Left lung (tissue), 10 donors: Measurements from ENCODE around the gene GRID1. TPM values are rescaled to one million over a fixed set of nuclear protein-coding genes. Genes with fewer than 3 reads are reported as not detected.

ENCODE experiments used
- ATAC-seq: fragments of 200-7000 bp; cut with Tn5 transposase; one replicate; pipeline ENCODE4 v1.9.1; 2020; ENCODE audit warnings: moderate library complexity
- DNase-seq, 4 donors: peaks; one replicate each; pipeline ENCODE4 v3.0.0-alpha.2; 2013 to 2020
- H3K27ac ChIP-seq, 2 donors: fragments of 200-600 bp; sonication (generic) in 1 of 2; one replicate each; pipeline versions ENCODE4 v1.5.0 to v1.8.0; 2020 to 2021
- H3K27me3 ChIP-seq, 2 donors: fragments of 200-600 bp; sonication (generic) in 1 of 2; one replicate each; pipeline versions ENCODE4 v1.5.0 to v1.8.0; 2020 to 2021
- H3K36me3 ChIP-seq, 2 donors: fragments of 200-600 bp; sonication (generic) in 1 of 2; one replicate each; pipeline versions ENCODE4 v1.5.0 to v1.8.0; 2020 to 2021
- H3K4me1 ChIP-seq, 2 donors: fragments of 200-600 bp; one replicate each; pipeline ENCODE4 v1.8.0; 2021
- H3K4me3 ChIP-seq, 2 donors: fragments of 200-600 bp; sonication (generic) in 1 of 2; one replicate each; pipeline versions ENCODE4 v1.5.0 to v1.8.0; 2020 to 2021; ENCODE audit warnings: mild to moderate bottlenecking in 1 of 2
- H3K9me3 ChIP-seq, 2 donors: fragments of 200-600 bp; sonication (generic) in 1 of 2; one replicate each; pipeline versions ENCODE4 v1.5.0 to v1.8.0; 2020 to 2021
- intact Hi-C, 2 donors: fragments of 100-400 bp; cut with DNase I; formaldehyde crosslinking; loops; one replicate each; pipeline versions ENCODE4 v1.11.2 to v1.14.2; 2022
- polyA plus RNA-seq, 6 donors: library from polyadenylated mRNA; unstranded; fragments of 120-200 nt; gene quantifications; one replicate each; pipeline ENCODE4 v1.2.1, GENCODE V29; 2013; ENCODE audit not compliant: insufficient read length in 6 of 6
- total RNA-seq, 2 donors: library from RNA; stranded (reverse); fragmentation: NEBNext Ultra II Directional; extraction: Animal tissue kit (Norgen Biotek cat#: 25700); gene quantifications; one replicate each; pipeline ENCODE4 v1.2.1, GENCODE V29; 2021
- TF ChIP-seq, protein P1 (sequence below), 2 donors: fragments of 200-600 bp; sonication (generic) in 1 of 2; IDR thresholded peaks; one replicate each; pipeline versions ENCODE4 v1.5.0 to v1.8.0; 2021; ENCODE audit warnings: antibody characterized with exemption in 2 of 2
- donor health status: DM: no; HTN: yes; CAD: no.
- donor health status: DM: no; HTN: no; CAD: no.

Gene GRID1
- total and polyA plus RNA-seq, 8 donors, result 0.81 to 2.6 (median 1.2) TPM

DNA sequence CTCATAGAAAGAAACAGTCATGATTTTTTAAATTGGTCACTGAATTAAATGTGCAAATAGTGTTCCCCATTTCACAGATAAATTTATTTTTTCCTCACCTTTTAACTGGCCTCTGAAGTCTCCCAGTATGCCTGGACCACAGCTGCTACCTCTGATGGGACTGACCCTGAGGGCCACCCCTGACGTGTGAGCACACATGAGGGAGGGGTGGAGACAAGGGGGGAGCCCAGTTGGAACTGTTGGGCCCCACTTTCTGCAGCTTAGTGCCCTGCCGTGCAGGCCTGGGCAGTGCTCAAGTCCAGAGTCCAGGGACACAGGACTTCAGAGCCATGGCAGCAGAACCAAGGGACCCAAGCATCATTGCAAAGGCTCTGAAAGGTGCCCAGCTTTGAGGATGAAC lies 243.9 kb downstream of the GRID1 start:
- Histone ChIP-seq H3K27me3 (no peaks in the 10 kb centered on the region), H3K4me1 (no peaks in the 10 kb centered on the region), H3K4me3 (no peak overlapping the region), H3K9me3 (no peaks in the 10 kb centered on the region), H3K27ac (no peak overlapping the region), H3K36me3 (no peaks in the 10 kb centered on the region)
- intact Hi-C loops, result no loop called here
- TF ChIP-seq, protein P1, sequence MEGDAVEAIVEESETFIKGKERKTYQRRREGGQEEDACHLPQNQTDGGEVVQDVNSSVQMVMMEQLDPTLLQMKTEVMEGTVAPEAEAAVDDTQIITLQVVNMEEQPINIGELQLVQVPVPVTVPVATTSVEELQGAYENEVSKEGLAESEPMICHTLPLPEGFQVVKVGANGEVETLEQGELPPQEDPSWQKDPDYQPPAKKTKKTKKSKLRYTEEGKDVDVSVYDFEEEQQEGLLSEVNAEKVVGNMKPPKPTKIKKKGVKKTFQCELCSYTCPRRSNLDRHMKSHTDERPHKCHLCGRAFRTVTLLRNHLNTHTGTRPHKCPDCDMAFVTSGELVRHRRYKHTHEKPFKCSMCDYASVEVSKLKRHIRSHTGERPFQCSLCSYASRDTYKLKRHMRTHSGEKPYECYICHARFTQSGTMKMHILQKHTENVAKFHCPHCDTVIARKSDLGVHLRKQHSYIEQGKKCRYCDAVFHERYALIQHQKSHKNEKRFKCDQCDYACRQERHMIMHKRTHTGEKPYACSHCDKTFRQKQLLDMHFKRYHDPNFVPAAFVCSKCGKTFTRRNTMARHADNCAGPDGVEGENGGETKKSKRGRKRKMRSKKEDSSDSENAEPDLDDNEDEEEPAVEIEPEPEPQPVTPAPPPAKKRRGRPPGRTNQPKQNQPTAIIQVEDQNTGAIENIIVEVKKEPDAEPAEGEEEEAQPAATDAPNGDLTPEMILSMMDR (IDR thresholded peaks at IDR 0.05), result no peak
- no peak for ATAC-seq
- DNase-seq, result no peak

DNA sequence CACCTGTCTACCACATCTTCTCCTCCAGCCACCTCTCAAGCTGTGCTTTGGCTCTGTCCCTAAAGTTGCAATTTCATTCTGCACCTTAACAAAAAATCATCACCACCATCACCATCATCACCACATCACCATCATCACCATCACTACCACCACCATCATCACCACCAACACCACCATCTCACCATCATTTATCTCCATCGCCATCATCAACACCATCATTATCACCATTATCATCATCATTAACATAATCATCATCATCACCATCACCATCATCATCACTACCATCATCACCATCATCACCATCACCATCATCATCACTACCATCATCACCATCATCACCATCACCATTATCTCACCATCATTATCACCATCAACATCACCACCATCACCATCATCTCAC lies 245.4 kb downstream of the GRID1 start:
- Histone ChIP-seq H3K4me3 (no peak overlapping the region), H3K4me1 (no peaks in the 10 kb centered on the region), H3K36me3 (no peaks in the 10 kb centered on the region), H3K27me3 (no peaks in the 10 kb centered on the region), H3K27ac (no peak overlapping the region), H3K9me3 (no peaks in the 10 kb centered on the region)
- no peak for DNase-seq
- TF ChIP-seq, protein P1 (IDR thresholded peaks at IDR 0.05), result no peak
- intact Hi-C loops, result no loop called here
- no peak for ATAC-seq

DNA sequence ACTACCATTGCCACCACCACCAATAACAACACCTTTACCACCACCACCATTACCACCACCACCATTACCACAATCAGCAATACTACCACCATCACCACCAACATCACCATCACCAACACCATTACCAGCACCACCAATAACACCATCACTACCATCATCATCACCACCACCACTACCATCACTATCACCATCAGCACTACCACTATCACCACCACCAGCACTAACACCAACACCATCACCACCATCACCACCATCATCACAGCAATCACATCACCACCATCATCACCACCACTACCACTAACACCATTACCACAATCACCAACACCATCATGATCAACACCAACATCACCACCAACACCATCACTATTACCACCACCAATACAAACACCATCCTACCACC lies 249.5 kb downstream of the GRID1 start:
- intact Hi-C loops, result no loop called here
- Histone ChIP-seq H3K27me3 (no peaks in the 10 kb centered on the region), H3K36me3 (no peaks in the 10 kb centered on the region), H3K27ac (no peak overlapping the region), H3K9me3 (no peaks in the 10 kb centered on the region), H3K4me1 (no peaks in the 10 kb centered on the region), H3K4me3 (no peak overlapping the region)
- no peak for ATAC-seq
- no peak for DNase-seq
- TF ChIP-seq, protein P1 (IDR thresholded peaks at IDR 0.05), result no peak

DNA sequence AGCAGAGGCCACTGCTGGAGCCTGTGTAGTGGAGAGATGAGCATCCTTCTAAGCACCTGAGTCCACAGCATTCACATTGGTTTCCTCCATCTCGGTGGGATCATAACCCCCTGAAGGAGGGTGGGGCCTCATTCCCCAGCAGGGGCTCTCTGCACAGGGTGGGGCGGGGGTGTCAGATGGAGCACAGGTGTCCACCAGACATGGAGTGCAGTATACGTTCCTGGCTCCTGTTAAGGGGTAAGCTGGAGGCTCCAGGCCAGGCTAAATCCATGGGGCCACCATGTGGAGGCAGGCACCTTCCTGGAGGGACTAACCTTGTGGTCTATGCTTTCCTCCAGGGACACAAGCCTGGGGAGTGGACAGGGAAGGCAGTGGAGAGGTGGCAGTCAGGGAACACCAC lies 252.6 kb downstream of the GRID1 start:
- no peaks in the 10 kb centered on the region for H3K27me3 ChIP-seq
- H3K4me3 ChIP-seq, result no peak overlapping the region
- intact Hi-C loops, result no loop called here
- H3K36me3 ChIP-seq, result no peaks in the 10 kb centered on the region
- H3K4me1 ChIP-seq, result no peaks in the 10 kb centered on the region
- TF ChIP-seq, protein P1 (IDR thresholded peaks at IDR 0.05), result no peak
- DNase-seq (no peak), ATAC-seq (no peak)
- no peaks in the 10 kb centered on the region for H3K9me3 ChIP-seq
- no peak overlapping the region for H3K27ac ChIP-seq

DNA sequence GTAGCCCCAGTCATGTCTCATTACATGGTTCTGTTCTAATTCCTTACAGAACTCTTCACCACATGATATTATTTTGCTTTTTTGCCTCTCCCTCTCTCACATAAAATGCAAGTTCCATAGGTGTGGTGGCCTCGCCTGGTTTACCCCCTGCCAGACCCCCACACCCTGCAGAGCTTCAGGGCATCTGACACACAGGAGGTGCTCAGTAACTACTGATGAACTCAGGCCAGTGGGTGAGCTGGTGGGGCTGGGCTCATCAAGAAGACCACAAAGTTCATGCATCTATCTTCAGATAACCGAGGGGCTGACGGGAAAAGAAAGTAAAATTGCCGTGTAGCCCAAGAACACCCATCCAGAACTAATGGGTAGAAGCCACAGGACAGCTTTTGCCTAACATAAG lies 253.1 kb downstream of the GRID1 start:
- no peak for ATAC-seq
- Histone ChIP-seq H3K27ac (no peak overlapping the region), H3K4me3 (no peak overlapping the region), H3K9me3 (no peaks in the 10 kb centered on the region), H3K36me3 (no peaks in the 10 kb centered on the region), H3K27me3 (no peaks in the 10 kb centered on the region), H3K4me1 (no peaks in the 10 kb centered on the region)
- TF ChIP-seq, protein P1 (IDR thresholded peaks at IDR 0.05), result no peak
- DNase-seq, result no peak
- intact Hi-C loops, result no loop called here
